ENCODE results near the gene KLF17. TPM values are rescaled to one million over a fixed set of nuclear protein-coding genes. Genes with fewer than 3 reads are reported as not detected.

Gene KLF17
- total and polyA plus RNA-seq, 2 of the 8 experiments (the other 6 are each of a cell fraction or from before 2014, with no cell fraction given): not detected

DNA sequence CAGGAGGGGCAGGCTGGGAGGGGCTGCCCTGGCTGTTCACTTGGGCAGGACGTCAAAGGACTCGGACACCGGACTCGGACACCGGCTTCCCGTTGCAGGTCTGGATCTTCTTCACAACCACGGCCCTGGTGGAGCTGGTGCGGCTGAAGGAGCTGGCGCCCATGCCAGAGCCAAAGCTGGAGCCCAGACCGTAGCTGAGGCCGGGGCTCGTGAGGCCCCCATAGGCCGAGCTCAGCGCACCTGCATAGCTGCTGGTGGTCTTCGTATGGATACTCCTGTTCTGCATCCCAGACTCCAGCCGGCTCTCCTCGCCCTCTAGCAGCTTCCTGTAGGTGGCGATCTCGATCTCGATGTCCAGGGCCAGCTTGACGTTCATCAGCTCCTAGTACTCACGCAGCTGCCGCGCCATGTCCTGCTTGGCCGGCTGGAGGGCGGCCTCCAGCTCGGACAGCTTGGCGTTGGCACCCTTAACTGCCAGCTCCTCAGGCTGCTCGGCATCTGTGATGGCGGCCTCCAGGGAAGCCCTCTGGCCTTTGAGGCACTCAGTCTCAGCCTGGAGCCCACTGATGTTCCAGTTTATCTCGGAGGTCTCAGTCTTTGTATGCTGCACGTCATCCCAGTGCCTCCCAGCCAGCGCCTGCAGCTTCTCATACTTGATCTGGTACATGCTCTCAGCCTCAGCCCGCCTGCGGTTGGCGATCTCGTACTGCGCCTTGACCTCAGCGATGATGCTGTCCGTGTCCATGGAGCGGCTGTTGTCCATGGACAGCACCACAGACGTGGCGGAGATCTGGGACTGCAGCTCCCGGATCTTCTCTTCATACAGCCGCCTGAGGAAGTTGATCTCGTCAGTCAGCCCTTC is 15.1 kb upstream of the KLF17 start:
- Histone ChIP-seq H3K4me1 (replicated peaks in 1 of 4; ENCODE audit: control insufficient read depth in 3 of 4, insufficient read depth in 4 of 4, low read length in 3 of 4) (no peaks in the 10 kb centered on the region), H2BK12ac (ENCODE audit: low read depth, low read length) (0 out of 2 replicates have a peak overlapping the region, but pooled peaks have one; percentile 0), H2AK5ac (ENCODE audit: low read depth, low read length) (no peak overlapping the region), H3K14ac (ENCODE audit: insufficient read length) (no peak overlapping the region), H3K18ac (ENCODE audit: extremely low read depth, low read length) (no peak overlapping the region), H3K79me1 (ENCODE audit: low read depth, low read length) (no peaks in the 10 kb centered on the region), H3K36me3 (ENCODE audit: control insufficient read depth in 2 of 4, insufficient read depth in 4 of 4, low read length in 3 of 4) (no peaks in the 10 kb centered on the region), H3K4ac (replicated peaks; ENCODE audit: insufficient read length, low read depth, low read length) (no peak overlapping the region), H3K4me3 (ENCODE audit: extremely low read depth in 1 of 4, insufficient read depth in 2 of 4, low read depth in 3 of 4, low read length in 4 of 4) (no peak overlapping the region), H3K23me2 (ENCODE audit: low read depth, low read length) (no peaks in the 10 kb centered on the region), H2AFZ (ENCODE audit: low read length) (peak overlapping the region; percentile 35; the same call in 1 of the 2 replicates), H3K9me3 (ENCODE audit: insufficient read depth in 2 of 2, low read depth in 1 of 2, low read length in 1 of 2) (no peaks in the 10 kb centered on the region), H4K8ac (ENCODE audit: extremely low read depth, insufficient read depth, low read length) (0 out of 2 replicates have a peak overlapping the region, but pooled peaks have one; percentile 71), H3K27me3 (replicated peaks in 1 of 4; ENCODE audit: control insufficient read depth in 3 of 4, extremely low read depth in 1 of 4, insufficient read depth in 3 of 4, low read length in 3 of 4) (peaks cover 0 to 2% (median 0%) of the 10 kb centered on the region in 4 experiments; a peak in 1 of 7 replicates), H2BK120ac (replicated peaks; ENCODE audit: low read depth, low read length) (no peak overlapping the region), H2BK20ac (ENCODE audit: low read length) (no peak overlapping the region), H3K27ac (ENCODE audit: low read depth, low read length) (no peak overlapping the region), H2BK15ac (ENCODE audit: low read length) (no peak overlapping the region), H4K91ac (replicated peaks; ENCODE audit: insufficient read length, low read length) (no peak overlapping the region), H3K9ac (replicated peaks in 1 of 4; ENCODE audit: extremely low read depth in 1 of 4, low read depth in 3 of 4, low read length in 3 of 4) (no peak overlapping the region), H3K79me2 (ENCODE audit: control insufficient read depth in 1 of 2, insufficient read depth in 2 of 2, low read length in 2 of 2) (no peaks in the 10 kb centered on the region), H3K56ac (replicated peaks; ENCODE audit: insufficient read length, low read depth, low read length) (no peak overlapping the region), H2BK5ac (ENCODE audit: low read depth, low read length) (no peak overlapping the region), H3K4me2 (ENCODE audit: insufficient read depth in 1 of 2, low read depth in 2 of 2, low read length in 2 of 2) (no peak overlapping the region), H4K20me1 (replicated peaks in 1 of 2; ENCODE audit: control insufficient read depth in 1 of 2, insufficient read depth in 2 of 2, low read length in 2 of 2) (no peaks in the 10 kb centered on the region), H4K5ac (ENCODE audit: insufficient read length, low read depth, low read length) (no peak overlapping the region), H3K23ac (ENCODE audit: insufficient read length) (no peak overlapping the region)
- TF ChIP-seq RAD21 (IDR thresholded peaks at IDR 0.05 in 1 of 2, conservative IDR thresholded peaks at IDR 0.05 in 1 of 2; ENCODE audit: low read depth in 2 of 2, low read length in 2 of 2) (peak; percentile 44 to 61), TCF12 (IDR thresholded peaks at IDR 0.05; ENCODE audit: low read depth, low read length) (no peak)
- TF ChIP-seq, protein P1, sequence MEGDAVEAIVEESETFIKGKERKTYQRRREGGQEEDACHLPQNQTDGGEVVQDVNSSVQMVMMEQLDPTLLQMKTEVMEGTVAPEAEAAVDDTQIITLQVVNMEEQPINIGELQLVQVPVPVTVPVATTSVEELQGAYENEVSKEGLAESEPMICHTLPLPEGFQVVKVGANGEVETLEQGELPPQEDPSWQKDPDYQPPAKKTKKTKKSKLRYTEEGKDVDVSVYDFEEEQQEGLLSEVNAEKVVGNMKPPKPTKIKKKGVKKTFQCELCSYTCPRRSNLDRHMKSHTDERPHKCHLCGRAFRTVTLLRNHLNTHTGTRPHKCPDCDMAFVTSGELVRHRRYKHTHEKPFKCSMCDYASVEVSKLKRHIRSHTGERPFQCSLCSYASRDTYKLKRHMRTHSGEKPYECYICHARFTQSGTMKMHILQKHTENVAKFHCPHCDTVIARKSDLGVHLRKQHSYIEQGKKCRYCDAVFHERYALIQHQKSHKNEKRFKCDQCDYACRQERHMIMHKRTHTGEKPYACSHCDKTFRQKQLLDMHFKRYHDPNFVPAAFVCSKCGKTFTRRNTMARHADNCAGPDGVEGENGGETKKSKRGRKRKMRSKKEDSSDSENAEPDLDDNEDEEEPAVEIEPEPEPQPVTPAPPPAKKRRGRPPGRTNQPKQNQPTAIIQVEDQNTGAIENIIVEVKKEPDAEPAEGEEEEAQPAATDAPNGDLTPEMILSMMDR (IDR thresholded peaks at IDR 0.05; ENCODE audit: control extremely low read depth in 1 of 3, insufficient read depth in 1 of 3, low read depth in 1 of 3, low read length in 3 of 3): peak; percentile 53 to 63 (median 54)
- DNase-seq (ENCODE audit: low read depth in 1 of 2, low spot score in 2 of 2) (peak in 1 of 2 experiments; percentile 80), FAIRE-seq (no peak)
- ChIA-PET CTCF (ENCODE audit: partially characterized antibody) (interaction anchor here (0.7 to 3.9 kb wide), 43 partner anchors 8 to 495 kb away, joined by 3 to 41 read pairs (median 4); partner anchors contain the start of genes DMAP1 and KLF17), POLR2A (ENCODE audit: partially characterized antibody) (no interaction called here)
- WGBS, 2 experiments (ENCODE audit: extremely low coverage in 1 of 2, insufficient coverage in 1 of 2, insufficient read length in 1 of 2, insufficient replicate concordance in 2 of 2, low coverage in 1 of 2, low lambda C conversion rate in 2 of 2, missing lambda C conversion rate in 1 of 2): 81% methylated on average over 46 of the region's 46 CpGs; no CpG with 5 or more reads in 1 of the 2 experiments

All from H1 (cell line).